ENCODE data around the gene TMEM201.

The TMEM201 gene

DNA sequence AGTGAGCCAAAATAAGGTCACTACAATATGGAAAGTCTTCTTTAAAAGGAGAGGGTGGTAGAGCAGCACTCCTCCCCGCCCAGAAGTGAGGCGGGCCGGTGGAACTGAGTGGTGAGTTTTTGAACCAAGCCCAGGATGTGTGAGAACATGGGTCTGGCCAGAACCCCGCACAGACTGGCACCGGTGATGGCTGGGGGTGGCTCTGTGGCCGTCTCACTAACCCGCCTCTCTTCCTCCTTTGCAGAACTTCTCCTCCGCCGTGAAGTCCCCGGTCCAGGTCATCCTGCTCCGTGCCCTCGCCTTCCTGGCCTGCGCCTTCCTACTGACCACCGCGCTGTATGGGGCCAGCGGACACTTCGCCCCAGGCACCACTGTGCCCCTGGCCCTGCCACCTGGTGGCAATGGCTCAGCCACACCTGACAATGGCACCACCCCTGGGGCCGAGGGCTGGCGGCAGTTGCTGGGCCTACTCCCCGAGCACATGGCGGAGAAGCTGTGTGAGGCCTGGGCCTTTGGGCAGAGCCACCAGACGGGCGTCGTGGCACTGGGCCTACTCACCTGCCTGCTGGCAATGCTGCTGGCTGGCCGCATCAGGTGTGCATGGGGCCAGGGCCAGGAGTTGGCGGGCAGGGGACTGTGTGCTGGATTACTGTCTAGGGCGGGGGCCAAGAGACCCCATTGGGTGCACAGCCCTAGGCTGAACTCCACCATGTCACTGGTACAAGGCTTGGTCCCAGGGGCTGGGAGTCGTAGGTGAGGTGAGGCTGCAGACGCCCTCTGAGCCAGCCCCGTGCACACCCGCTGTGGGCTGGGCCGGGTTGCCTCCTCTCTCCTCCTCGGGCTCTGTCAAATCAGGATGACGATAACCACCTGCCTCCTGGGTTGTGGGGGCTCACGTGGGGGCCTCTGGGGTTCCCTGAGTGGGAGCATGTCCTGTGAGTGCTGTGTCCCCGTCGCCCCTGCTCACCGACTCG is 12.4 kb downstream of the TMEM201 start:
- DNase-seq = no peak

DNA sequence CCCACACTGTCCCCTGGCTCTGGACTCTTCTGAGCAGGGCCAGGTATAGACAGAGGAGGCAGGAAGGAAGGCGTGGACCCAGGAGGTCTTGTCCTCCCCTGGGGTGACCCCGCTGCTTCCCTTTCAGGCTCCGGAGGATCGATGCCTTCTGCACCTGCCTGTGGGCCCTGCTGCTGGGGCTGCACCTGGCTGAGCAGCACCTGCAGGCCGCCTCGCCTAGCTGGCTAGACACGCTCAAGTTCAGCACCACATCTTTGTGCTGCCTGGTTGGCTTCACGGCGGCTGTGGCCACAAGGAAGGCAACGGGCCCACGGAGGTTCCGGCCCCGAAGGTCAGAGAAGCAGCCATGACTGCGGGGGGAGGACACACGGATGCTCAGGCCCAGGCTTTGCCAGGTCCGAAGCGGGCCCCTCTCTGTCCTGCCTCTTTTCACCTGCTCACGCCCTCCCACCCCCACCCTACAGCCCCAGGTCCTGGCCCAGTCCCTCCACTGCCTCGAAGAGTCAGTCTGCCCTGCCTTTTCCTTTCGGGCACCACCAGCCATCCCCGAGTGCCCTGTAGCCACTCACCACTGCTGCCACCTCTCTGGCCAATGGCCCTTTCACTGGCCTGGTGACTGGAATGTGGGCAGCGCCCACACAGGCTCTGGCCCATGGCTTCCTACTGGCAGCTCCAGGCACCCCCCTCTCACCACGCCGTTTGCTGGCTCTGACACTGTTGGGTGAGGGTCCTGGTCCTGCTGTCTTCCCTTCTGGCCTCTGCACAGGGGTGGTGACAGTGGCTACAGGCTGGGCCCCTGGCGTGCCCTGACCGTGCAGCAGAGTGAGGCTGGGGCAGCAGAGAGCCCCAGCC is 13.5 kb downstream of the TMEM201 start:
- no peak for DNase-seq

DNA sequence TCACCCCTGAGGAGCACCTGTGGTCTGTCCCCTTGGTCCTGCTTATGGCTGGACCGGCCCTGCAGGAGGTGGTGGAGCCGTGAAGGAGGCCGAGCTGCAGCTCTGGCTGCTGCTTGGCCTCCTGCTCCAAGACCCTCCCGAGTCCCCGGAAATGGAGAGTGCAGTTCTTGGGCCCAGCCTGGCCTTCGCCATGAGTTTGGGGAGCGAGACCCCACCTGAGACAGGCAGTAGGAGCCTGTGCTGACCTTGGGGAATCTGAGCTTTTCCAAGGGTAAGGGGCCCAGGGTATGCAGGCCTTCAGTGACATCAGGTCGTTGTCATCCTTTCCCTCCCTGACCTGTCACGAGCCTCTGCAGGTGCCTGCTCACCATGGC is 14.1 kb downstream of the TMEM201 start:
- DNase-seq = no peak

DNA sequence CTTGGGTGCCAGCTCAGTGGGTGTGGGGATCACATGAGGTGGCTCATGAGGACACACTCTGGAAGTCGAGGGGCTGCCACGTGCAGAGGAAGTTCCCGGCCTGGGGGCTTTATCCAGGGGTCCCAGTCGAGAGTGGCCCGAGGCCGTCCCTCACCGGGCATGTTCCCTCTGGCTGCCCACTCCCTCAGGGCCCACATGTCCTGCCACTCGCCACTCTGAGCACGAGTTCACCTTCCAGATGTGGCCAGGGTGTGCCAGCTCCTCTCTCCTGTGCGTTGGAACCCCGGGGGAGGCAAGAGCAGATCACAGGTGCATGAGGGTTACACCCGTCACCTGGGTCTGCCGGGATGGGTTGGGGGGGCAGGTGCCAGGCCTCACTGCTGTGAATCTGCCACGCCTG is 14.6 kb downstream of the TMEM201 start:
- no peak for DNase-seq

DNA sequence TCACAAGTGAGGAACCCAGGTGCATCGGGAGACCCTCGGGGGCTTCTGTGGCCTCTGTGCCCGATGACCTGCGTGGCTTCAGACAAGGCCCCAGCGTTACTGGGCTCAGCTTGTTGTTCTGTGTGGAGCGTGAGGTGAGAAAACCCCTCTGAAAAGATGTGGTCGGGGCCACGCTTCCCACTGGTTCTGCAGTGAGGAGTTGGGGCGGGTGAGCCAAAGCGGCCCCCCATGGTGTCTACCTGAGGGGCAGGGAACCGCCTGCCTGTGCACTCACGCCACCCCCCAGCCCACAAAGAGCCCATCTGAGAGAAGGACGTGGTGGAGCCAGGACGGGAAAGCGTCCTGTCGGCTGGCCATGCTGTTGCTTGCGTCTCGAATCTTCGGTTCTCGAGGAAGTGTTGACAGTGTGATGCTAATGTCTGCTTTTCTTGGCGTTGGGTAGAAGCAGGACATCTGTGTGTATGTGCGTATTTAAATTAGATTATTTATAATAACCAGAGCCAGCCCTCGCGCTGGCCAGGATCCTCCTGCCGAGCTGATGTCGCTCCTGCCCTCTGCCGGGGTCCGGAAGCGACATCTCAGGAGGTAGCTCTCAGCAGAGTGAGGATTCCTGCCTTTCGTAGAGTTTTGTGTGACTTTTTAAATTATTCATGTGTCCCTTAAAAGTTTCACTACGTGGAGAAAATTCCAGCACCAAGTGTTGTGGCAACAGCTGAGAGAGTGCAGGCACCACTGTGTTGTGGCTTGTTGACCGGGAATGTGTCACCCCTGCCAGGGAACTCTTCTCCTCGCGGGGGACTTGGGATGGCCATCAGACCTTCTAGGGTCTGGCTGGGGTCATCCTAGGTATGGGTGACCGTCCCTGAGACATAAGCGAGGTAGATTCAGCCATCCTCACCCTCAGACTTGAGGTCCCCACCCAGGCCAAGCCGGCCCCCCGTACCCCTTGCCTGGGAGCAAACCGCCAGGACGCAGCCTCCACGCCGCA is 15.3 kb downstream of the TMEM201 start:
- no peak for DNase-seq

DNA sequence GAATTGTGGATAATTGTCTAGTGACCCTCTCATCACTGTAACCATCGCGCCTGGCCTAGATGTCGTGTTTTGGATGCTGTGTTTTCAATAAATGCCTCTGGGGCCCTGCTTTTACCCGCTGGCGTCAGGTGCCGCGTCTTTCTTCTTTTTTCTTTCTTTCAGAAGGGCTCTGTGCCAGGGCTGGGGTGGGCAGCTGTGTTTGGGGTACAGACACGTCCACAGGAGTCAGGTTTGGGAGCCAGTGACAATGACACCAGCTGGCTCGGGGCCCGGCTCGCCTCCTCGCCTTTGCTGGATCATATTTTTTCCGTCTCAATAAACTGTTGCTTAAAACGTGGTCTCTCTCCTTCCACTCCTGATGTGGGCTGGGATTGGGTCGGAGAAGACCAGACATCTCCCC is 16.1 kb downstream of the TMEM201 start:
- DNase-seq = no peak

DNA sequence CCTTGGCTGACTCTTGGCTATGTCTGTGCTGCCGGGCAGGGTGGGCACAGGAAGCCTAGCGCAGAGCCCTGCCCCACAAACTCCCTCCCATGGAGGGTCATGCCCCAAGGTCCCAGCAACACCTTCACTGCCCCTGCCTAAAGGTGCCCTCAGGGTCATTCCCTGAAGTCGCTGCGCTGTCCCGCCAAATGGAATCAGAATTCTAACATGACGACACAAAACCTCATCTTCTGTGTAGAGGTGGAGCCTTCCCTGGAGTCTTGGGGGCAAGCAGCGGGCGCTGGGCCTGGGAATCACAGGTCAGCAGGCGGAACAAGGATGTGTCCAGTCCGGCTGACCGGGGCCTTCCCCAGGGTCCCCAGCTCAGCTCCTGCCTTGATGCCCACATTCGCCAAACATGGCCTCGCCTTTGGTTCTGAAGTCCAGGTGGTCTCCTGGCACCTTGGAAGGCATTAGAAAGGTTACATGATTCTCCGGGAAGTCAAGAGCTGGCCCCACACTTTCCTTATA is 17.3 kb downstream of the TMEM201 start:
- DNase-seq = no peak

DNA sequence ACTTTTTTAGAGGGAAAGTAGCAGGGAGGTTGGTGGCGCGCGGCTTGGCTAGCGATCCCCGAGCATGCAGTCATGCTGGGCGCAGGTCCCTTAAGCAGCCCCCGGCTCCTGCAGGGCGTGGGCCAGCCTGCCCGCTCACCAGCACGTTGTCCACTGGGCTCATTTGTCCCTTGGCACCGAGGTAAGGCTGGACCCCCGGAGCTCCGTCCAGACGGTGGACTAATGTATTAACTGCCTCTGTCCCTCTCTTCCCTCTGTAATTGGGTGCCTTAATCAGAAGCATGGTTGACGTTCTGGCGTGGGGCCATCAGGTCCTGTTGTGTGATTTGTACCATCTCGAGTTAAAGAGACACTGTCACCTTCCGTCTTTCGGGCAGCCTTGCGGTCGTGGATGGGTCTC is 17.7 kb downstream of the TMEM201 start:
- DNase-seq = no peak

DNA sequence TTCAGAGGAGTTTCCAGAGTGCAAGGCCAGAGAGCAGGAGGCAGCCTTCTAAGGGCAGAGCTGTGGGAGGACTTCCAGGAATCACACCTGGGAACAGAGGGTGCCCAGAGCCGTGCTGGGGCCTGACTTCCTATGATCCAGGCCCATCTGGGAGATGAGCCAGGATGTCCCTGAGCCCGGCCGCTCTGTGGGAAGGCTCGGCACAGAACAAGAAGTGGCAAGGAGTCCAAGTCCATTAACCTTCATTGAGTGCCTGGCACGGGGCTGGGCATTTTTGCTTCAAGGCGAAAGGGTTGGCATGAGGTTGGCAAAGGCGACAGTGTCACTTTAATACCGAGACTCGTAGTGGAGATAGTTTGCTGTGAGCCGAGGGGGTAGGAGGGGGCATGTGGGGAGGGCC is 18.2 kb downstream of the TMEM201 start:
- DNase-seq = no peak

DNA sequence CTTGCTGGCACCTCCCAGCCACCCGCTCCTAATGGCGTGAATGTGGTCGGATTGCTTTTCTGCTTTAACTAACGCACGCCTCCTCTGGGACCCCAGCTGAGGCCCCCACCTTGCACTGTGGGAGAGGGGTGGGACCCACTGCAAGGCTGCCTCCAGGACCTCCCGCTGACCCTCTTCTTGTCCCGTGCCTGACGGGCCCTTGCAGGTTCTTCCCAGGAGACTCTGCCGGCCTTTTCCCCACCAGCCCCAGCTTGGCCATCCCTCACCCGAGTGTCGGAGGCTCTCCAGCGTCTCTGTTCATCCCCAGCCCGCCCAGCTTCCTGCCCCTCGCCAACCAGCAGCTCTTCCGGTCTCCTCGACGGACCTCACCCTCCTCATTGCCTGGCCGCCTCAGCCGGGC is 18.6 kb downstream of the TMEM201 start:
- no peak for DNase-seq

DNA sequence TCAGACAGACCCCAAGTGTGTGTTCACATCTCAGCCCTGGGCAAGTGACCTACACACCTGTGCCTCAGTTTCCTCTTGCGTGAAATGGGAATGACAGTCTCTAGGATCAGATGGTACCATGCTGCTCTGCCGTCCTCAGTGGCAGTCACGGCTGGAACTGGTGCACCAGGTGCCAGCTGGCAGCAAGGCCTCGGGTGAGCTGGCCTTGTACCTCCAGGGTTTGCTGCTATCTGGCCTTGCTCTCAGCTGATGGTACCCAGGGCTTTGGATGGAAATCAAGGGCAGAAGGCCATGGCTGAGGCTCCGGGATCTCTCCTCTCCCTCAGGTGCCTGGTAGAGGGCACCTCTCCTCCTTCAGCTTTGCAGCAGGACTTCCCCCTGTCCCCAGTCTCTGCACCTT is 21.3 kb downstream of the TMEM201 start:
- no peak for DNase-seq

DNA sequence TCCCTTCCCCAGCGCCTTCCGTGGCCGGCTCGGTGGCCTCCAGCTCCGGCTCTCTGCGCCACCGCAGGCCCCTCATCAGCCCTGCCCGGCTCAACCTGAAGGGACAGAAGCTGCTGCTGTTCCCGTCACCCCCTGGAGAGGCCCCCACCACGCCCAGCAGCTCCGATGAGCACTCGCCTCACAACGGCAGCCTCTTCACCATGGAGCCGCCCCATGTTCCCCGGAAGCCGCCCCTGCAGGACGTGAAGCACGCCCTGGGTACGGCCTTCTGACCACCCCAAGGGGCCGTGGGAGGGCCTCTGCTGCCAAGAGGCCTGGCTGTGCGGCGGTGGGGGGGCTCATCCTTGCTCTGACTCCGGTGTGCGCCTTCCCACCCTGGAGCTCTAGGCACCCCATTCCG is 21.8 kb downstream of the TMEM201 start:
- DNase-seq = no peak

DNA sequence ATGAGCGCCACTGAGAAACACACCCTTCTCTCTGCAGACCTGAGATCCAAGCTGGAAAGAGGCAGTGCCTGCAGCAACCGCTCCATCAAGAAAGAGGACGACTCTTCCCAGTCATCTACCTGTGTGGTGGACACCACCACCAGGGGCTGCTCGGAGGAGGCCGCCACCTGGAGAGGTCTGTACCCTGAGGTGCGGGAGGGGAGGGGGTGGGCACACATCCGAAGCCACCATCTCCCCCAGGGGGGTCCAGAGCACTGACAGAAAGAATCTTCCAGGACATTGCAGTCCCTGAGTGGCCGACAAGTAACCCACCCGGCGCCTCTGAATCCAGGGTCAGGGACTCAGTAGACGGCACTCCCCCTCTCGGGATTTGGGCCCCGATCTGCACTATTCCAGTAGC is 23.0 kb downstream of the TMEM201 start:
- no peak for DNase-seq

DNA sequence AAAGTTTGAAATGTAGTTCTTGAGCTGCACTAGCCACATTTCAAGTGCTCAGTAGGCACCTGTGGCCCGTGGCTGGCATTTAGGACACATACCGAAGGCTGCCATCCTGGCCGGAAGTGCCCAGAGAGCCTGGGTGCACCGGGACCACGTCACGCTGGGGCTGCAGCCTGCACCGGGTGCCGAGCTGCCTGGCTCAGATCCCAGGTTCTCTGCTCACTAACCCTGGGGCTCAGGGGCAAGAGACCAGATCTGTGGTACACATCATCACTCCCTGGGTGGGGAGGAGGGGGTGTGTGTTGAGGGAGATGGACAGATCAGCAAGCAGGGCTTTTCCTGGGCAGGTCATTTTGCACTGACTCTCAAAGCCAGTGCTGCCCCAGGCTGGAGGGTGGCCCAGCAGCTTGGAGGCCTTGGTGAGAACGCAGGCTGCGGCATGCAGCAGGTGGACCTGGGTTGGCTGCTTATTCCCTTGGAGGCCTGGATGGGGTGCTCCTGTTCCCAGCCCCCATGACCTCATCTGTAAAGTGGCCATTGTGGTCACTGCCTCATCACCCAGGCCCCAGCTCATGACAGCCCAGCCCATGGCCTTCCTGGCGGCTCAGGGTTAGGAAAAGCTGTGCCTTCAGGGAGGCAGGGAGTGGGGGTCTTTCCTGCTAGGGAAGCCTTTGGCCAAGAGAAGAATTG is 23.6 kb downstream of the TMEM201 start:
- DNase-seq = no peak

DNA sequence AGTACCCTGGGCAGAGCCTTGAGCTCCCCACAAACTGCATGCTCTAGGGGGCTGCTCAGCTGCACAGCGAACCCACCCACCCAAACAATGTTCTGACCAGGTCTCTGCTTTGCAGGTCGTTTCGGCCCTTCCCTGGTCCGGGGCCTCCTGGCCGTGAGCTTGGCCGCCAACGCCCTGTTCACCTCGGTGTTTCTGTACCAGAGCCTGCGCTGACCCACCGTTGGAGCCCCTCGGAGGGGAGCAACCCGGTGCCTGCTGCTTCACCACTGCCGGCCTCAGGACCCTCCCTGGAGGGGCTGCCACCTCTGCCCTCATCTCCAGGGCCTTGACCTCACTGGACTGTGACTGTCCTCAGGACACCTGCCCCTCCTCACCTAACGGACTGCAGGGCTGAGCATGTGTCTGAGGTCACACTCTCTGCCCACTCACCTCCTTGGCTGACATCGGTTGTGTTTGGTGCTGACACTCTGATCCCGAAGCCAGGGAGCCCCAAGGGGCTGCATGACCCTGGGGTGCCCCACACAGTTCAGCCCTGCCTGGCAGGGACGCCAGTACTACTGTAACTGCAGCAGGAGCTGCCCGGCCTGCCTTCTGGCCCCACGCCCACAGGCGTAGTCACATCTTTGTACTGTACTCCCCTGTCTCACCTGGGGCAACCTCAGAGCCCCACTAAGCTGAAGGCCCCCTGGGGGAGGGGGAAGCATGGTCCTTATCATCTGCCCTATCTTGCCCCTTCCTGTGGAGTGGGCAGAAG is 24.3 kb downstream of the TMEM201 start:
- DNase-seq = no peak

DNA sequence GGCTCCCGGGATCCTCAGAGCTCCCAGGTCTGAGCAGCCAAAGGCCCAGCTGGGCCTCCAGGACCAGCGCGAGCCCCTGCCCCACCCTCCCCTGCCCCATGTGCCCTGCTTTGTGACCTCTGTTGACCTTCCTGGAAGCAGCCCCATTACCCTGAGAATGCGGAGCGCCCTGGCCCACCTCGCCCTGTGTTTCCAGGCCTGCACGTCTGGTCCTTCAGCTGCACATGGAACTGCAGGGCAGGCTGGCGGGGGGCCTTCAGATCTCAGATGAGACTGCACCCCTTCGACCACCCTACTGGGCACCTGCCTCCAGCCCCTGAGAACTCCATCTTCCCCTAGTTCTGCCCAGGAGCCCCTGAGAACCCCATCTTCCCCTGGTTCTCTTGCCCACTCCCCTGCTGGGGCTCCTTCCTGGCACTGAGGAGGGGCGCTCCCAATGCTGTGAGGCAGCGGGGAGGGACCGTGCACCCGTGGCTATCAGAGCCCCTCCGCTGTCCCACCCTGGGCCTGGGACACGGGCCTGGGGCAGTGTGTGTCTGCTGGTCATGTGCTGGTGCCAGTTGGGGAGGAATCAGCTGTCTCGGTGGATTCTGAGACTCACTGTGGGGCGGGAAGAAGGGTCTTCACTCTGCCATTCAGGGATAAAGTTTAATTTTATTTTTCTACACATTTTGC is 25.1 kb downstream of the TMEM201 start:
- DNase-seq = no peak

DNA sequence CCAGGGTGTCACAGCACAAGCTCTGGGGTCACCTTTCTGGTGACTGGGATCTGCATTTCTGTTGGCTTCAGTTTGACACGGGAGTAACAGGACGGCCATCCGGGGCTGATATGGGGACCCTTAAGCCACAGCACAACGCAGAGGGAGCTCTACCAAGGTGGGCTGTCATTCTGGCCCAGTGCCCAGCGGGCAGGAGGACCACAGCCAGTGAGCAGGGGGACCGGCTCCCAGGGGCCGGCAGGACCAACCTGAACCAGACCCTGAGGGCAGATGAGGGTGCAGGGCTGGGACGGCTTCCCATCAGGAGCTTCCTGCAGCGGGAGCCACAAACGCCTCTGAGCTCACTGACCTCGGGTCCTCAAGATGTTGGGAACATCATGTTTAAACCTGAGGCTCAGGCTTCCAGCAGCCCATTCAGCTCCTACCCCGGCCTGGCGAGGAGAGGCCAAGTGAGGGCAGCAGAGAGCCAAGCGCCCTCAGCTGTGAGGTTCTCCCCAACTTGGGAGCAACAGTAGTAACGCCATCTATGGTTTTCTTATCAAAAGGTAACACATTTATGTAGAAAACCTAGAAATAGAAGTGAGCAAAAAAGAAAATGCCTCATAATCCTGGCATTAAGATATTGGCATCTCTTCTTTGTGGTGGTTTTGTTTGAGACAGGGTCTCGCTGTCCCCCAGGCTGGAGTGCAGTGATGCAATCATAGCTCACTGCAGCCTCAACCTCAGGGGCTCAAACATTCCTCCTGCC is 26.8 kb downstream of the TMEM201 start:
- peak in 1 of 2 experiments; percentile 22 for DNase-seq

DNA sequence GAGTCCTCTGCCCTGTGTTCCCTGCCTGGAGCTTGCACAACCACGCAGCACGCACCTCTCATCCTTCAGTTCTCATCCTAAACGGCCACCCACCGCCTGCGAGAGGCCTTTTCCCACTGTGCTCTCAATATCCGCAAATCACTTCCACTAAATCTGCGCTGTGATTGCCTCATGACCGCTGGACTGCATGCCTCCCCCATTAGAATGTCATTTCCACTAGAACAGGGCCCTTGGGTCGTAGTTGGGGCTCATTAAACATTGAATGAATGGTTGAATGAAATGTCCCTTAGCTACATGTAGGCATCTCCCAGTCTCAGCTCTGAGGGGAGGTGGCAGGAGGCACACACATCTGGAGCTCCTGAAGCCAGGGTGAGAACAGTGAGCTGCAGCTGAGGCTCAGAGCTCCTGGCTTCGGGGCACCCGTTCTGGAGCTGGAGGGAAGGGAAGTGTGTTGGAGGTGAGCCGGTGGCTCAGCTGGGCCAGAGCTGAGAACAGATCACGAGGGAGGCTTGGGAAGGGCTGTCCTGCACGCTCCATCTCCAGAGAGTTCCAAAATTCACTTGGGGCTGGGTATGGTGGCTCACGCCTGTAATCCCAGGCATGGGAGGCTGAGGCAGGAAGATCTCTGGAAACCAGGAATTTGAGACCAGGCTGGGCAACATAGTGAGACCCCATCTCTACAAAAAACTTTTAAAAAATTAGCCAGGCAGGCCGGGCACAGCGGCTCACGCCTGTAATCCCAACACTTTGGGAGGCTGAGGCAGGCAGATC is 30.4 kb downstream of the TMEM201 start:
- DNase-seq = no peak

DNA sequence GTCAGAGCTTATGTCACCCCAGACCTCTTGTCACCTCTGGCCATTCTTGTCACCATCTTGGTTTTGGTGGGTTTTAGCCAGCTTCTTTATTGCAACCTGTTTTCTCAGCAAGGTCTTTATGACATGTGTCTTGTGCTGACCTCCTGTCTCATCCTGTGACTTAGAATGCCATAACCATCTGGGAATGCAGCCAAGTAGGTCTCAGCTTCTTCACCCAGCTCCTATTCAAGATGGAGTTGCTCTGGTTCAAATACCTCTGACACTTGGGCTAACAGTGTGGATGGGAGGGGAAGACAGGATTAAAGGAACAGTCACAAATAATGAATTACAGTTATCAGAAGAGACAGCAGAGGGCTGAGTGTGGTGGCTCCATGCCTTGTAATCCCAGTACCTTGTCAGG is 32.3 kb downstream of the TMEM201 start:
- no peak for DNase-seq
